ENCODE results near the gene COX6B2.
"Not testable (repeated sequence)": the region's sequence is repeated elsewhere in the genome, so short reads cannot be mapped to it uniquely, and the experiment has no call there.

COX6B2 gene

DNA sequence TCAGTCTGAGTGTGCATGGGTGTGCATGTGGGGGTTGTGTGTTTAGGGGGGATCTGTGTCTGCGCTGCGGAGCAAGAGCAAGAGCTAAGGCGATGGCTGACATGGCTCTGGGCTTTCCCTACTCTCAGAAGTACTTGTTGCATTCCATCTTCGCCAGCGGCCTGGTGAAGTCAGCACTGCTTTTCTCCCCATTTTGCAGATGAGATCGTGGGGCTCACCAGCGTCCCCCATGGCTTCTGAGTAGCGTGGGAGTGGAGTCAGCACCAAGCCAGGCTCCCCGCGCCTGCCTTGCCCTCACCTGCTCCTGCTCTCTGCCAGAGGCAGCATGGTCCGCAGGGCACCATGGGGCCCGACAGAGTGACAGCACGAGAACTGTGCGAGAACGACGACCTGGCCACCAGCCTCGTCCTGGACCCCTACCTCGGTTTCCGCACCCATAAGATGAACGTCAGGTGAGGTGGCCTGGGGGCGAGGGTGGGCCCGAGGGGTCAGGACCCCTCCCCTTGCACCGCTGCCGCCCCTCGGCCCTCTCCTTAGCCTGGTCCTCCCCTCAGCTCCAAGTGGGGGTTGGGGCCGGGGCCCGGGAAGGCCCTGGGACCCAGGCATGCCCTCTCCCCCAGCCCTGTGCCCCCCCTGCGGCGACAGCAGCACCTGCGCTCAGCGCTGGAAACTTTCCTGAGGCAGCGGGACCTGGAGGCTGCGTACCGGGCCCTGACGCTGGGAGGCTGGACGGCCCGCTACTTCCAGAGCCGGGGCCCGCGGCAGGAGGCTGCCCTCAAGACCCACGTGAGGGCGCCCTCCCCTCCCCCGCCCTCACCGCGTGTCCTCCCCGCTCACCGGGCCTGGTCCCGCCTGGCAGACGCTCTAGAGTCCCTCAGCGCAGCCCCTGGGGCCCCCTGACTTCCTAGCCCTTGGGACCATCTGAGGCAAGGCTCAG lies 12.7 kb downstream of the COX6B2 start:
- no peak for DNase-seq (ENCODE audit: low spot score)

DNA sequence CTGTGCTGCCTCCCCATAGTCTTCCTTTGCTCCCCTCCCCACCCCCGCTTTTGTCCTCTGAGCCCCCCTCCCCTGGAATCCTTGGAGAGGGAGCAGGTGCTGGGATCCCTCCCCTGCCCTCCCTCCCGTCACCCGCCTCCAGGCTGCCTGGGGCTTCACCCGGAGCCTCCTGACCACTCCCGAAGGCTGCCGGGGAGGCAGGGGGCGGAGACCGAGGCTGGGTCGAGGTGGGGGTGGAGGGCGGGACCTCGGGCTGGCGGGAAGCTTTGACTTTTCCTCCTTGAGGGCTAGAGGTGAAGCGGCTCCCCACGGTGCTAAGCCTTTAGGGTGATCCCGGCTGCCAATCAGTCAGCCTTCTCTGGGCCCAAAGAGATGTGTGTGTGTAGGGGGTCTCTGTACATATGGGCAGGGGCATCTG lies 13.3 kb downstream of the COX6B2 start:
- DNase-seq (ENCODE audit: low spot score), result peak; percentile 57

DNA sequence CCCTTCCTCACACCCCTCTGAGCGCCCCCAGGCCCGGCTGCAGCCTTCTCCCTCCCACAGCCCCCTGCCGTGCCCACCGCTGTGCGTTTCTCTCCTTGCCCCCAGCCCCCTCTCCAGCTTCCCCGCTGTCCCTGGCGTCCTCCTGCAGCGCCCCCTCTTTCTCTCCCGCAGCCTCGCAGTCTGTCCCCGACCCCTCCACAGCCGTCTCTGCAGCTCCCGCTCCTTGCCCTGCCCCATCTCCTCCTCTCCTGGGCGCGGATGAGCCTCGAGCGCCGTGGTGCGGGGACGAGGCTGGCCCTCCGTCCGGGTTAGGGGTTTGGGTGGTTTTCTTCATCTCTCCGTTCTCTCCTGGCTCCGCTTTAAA lies 13.8 kb downstream of the COX6B2 start:
- DNase-seq (ENCODE audit: low spot score), result no peak

DNA sequence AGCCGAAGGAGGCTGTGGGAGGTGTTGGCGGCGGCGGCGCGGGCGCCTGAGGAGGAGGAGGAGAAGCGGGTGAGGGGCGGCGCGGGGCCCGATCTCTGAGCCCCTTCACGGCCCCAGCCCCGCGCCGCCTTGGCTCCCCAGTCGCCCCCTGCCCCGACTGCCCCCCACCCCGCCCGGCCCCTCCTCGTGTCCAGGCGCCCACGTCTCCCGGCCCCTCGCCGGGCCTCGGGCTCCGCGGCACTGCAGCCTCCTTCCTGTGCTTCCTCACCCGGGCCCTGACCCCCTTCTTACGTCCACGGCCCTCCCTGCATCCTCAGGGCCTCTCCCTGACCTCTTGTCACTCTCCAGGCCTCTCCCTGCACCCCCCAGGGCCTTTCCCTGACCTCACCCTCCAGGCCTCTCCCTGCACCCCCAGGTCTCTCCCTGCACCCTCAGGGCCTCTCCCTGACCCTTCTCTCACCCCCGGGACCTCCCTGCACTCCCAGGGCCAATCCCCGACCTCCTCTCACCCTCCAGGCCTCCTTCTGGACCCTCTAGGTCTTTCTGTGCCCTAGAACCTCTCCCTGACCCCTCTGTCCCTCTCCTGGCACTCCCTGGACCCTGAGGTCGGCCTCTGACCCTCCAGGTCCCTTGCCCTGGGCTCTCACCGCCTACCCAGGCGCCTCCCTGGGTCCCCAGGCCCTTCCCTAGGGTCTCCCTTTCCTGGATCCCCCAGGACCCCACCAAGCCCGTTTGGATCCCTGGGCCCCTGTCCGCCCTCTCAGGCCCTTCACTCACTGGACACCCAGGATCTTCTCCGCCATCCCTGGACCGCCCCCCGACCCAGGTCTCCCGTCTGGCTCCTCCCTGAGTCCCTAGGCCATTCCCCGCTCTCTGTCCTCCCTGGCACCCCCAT lies 14.4 kb downstream of the COX6B2 start:
- DNase-seq (ENCODE audit: low spot score), result no peak

DNA sequence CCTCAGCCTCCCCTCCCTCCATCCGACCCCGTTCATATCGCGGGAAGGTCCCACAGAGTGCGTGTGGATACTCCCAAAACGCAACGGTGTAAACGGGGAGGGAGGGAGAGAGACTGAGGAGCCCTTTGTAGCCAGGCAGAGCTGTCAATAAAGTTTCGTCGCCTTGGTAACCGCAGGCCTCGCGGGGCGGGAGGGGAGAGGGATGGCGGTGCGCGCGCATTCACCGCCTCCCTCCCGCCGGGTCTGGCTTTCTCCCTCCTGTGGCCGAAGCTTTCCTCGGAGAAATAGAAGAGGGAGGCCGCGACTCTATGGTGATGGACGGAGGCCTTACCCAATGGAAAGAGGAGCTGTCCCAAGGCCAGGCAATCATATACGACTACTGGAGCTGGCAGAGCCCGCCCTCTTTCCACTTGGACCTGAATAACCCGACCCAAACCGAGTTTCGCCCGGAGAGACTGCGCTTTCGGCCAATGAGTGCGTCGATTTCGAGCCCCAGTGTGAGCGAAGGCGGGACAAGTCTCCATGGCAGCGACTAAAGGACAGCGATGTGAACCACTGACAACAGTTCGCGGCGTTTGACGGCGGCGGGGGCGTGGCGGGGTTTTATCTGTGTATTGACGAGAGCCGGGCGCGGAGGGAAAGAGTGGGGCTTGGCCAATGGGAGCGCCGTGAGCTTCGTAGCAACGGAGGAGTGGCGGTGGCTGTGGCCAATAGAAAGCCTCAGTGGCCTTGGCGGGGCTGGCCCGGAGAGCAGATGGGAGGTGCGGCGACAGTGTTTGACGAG lies 15.2 kb downstream of the COX6B2 start, which contains the start of gene KMT5C:
TSS of gene KMT5C (plus strand) at position 772 of the 784 bp plus-strand sequence. CDS start 2,061 bp downstream, outside the sequence.
- peak; percentile 100 for DNase-seq (ENCODE audit: low spot score)

DNA sequence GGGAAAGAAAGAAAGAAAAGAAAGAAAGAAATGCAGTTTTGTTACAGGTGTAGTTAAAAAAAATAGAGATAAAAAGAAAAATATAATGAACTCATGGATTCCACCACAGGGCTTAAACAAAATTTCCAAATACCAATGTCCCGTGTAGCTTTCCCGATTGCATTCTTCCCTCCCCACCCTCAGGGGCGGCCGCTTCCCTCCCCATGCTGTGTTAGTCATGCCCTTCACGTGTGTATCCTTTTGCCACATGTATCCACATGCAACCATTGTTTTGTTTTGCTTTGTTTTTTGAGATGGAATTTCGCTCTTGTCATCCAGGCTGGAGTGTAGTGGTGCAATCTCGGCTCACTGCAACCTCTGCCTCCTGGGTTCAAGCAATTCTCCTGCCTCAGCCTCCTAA lies 18.4 kb downstream of the COX6B2 start:
- no peak for DNase-seq (ENCODE audit: low spot score)

DNA sequence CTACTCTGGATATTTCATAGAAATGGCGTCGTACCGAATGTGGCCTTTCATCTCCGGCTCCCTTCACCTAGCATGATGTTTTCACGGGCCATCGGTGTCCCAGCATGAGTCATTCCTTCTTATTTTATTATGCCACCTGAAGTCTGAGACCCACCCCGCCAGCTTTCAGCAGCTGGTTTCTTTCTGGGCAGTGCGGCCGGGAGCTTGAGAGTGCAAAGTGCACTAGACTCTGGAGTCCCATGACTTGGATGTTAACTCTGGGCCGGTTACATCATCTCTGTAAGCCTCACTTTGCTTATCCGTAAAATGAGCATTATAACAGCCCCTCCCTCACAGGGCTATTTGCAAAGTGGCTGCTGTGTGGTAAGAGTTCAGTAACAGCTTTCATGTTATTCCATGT lies 20.6 kb downstream of the COX6B2 start:
- no peak for DNase-seq (ENCODE audit: low spot score)

DNA sequence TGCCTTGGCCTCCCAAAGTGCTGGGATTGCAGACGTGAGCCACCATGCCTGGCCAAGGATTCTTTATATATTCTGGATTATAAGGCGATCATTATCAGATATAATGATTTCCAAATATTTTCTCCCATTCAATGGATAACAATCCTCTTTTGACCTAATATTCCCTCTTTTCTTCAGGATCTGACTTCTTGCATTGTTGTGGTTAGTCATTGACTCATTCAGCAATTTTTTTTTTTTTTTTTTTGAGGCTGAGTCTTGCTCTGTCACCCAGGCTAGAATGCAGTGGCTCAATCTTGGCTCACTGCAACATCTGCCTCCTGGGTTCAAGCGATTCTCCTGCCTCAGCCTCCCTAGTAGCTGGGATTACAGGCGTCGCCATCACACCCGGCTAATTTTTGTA lies 24.7 kb downstream of the COX6B2 start:
- not testable (repeated sequence) for DNase-seq (ENCODE audit: low spot score)

DNA sequence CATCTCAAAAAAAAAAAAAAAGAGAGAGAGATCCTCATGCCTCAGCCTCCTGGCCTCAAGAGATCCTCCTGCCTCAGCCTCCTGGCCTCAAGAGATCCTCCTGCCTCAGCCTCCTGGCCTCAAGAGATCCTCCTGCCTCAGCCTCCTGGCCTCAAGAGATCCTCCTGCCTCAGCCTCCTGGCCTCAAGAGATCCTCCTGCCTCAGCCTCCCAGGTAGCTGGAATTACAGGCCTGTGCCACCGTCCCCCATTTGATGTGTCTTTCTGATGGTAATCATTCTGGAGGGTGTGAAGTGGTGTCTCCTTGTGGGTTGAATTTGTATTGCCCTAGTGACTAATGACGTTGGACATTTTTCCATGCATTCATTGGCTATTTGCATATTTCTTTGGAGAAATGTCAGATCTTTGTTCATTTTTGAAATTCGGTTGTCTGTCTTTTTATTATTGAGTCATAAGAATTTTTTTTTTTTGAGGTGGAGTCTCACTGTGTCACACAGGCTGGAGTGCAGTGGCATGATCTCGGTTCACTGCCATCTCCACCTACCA lies 25.7 kb downstream of the COX6B2 start:
- not testable (repeated sequence) for DNase-seq (ENCODE audit: low spot score)

DNA sequence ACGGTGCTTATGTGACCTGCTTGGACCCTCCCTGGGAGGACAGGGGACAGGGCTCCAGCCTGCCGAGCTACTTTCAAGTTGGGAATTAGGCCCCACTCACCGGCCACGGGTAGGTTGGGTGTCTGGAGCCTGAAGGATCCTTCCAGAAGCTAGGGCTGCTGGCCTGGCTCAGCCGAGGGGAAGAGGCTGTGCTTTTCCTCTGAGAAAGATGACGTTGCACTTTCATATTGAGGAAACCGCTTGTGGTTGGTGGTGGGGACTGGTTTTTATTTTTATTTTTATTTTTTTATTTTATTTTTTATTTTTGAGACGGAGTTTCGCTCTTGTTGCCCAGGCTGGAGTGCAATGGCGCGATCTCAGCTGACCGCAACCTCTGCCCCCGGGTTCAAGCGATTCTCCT lies 29.3 kb downstream of the COX6B2 start, which contains the start of gene TMEM150B:
TSS of gene TMEM150B (minus strand) at position 170 of the 400 bp plus-strand sequence. CDS start 4,305 bp downstream, outside the sequence.
- DNase-seq (ENCODE audit: low spot score), result no peak

DNA sequence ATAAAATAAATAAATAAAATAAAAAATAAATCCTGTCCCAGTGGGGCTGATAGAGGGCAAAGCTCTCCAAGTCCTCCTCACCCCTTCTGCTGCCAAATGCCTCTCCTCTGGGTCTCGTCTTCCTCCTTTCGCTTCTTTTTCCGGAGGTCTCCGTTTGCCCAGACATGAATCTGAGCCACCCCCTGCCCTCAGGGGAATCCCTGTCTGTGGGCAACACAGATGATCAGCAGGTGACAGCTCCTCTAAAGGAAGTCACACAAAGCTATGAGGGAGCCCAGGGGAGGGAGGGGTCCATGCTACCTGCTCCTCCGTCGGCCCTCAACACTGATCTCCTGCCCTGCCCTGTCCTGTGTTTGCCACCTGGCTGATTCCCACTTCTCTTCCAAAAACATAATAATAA lies 29.9 kb downstream of the COX6B2 start:
- no peak for DNase-seq (ENCODE audit: low spot score)

DNA sequence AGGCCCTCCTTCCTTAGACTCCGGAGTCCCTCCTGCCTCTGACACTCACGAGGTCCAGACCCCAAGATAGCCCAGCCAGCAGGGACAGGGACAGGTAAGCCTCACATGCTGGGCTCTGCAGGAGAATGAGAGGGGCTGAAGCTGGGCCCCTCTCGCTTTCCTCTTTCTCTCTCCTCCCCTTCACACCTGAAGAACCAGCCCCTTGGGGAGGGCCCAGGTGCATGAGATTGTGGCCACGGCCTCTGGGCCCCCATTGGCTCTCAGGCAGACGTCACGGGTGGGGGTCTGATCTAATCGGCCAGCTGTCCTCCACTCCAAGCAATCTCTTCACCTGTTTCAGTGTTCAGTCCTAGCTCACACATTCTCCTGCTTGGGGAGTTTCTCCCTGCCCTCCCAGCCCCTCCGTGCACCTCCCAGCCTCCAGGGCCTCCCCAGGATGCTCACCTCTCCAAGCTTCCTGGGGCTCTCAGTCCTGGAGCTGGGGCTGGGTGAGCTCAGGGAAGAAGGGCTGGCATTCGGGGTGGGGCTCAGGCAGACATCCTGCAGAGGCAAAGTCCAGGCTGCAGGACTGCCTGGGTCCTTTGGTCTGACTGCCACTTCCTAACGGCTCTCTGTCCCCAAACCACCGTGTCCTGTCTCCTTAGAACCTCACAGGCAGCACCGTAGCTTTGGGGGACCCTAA lies 32.2 kb downstream of the COX6B2 start:
- DNase-seq (ENCODE audit: low spot score), result no peak

DNA sequence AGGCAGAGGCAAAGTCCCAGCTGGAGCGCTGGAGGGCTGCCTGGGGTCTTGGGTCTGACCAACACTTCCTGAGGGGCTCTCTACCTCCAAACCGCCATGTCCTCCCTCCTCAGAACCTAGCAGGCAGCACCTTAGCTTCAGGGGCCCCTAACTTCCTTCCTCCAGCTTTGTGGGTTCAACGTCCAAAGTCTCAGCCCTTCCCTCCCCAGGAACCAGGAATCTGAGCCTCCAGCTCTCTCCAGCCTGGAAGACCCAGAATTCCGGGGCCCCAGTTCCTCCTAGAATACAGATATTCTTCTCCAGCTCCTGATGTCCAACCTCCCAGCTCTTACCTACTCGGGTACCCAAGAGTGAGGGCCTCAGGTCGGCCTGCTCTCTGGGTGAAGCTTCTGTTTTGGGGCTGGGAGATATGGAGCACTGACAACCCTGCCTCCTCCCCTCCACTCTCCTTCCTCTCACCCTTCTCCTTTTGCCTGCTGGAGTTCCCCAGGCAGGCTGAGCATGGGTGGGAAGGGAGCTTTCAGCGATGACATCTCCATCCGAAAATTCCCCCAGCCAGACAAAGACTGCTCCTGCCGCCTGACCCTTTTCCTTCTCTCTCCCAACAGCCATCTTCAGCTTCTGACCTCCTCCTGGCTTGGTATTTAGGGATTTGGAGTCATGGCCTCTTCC lies 32.9 kb downstream of the COX6B2 start:
- no peak for DNase-seq (ENCODE audit: low spot score)

DNA sequence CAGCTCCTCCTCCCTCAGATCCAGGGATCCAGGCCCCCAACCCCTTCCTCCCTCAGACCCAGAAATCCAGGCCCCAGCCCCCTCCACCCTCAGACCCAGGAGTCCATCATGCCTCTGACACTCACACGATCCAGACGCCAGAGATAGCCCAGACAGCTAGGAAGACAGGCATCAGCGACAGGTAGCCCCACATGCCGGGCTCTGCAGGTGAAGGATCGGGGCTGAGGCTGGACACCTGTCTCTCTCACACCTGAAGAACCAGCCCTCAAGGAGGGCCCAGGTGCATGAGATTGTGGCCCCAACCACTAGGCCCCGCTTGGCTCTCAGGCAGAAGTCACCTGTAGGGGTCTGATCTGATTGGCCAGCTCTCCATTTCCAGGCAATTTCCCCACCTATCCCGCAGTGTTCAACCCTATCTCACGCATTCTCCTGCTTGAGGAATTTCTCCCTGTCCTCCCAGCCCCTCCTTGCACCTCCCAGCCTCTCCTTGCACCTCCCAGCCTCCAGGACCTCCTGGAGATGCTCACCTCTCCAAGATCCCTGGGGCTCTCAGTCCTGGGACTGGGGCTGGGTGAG lies 33.6 kb downstream of the COX6B2 start:
- no peak for DNase-seq (ENCODE audit: low spot score)

DNA sequence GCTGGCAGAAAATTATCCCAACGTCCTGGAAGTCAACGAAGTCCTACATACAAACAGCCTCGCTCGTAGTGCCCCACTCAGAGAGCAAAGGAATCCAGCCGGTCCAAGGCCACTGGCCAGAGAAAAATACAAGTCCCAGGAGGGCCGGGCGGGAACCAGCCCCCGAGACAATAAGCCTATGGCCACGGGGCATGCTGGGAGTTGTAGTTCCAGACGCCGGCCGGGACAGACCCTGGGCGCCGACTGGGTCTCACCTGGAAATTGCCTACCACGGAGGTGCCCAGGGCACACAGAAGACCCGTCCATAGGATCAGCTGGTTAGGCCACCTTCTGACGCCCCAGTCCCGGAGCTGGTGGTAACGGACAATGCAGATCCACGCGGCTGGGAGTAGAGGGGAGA lies 34.7 kb downstream of the COX6B2 start:
- DNase-seq (ENCODE audit: low spot score), result peak; percentile 26

DNA sequence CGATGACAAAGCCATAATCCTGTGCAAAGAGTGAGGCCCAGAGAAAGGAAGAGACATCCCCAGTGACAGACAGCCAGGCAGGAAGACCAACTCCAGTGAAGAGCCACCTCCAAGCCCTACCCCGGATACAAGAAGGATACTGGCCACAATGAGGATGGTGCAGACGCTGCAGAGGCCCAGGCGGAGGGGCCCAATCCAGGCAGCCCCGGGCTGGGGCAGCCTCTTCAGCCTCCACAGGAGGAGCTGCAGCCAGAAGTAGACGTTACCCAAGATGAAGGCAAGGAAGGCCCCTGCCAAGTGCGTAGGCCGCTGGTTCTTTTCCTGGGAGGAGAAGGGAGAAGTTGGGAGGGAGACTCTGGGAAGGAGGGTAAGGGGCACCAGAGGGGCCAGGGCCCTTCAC lies 37.9 kb downstream of the COX6B2 start:
- no peak for DNase-seq (ENCODE audit: low spot score)

DNA sequence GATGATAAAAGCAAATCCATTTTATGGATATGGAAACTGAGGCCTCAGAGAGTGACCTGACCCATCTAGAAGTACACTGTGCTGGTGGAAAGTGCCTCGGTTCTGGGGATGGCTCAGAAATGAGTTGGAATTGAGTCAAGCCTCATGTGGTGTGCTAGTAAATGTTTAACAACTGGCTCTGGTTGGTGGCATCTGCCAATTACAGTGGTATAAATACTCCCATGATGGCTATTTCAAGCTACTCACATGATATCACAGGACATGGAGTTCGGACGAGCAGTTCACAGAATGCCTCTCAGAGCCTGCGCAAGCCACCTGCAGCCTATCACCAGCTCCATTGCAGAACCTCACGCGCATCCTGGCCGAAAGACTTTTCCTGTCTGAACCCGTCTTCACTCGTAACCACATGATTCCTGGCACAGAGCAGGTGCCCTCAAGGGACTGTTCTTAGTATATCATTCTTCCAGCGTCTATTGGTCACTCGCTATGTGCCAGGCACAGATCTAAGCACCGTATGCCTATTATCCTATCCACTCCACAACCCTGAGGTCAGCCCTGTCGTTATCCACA lies 38.5 kb downstream of the COX6B2 start:
- no peak for DNase-seq (ENCODE audit: low spot score)

DNA sequence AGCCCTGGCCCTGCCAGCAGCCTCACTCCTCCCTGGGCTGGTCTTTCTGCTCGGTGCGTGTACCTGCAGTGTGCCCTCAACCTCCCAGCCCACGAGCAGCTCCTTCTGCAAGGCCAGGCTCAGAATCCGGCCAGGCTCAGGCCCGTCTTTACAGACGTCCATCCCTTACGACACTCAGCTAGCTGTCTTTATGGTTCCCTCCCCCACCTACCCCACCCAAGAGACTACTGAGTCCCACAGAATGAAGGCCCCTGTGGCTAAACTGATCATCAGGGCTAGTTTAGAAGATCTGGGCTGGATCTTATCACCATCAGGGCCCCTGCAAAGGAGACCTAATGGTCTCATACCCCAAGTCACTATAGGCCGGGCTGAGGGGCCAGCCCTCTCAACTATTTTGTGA lies 40.1 kb downstream of the COX6B2 start:
- no peak for DNase-seq (ENCODE audit: low spot score)

DNA sequence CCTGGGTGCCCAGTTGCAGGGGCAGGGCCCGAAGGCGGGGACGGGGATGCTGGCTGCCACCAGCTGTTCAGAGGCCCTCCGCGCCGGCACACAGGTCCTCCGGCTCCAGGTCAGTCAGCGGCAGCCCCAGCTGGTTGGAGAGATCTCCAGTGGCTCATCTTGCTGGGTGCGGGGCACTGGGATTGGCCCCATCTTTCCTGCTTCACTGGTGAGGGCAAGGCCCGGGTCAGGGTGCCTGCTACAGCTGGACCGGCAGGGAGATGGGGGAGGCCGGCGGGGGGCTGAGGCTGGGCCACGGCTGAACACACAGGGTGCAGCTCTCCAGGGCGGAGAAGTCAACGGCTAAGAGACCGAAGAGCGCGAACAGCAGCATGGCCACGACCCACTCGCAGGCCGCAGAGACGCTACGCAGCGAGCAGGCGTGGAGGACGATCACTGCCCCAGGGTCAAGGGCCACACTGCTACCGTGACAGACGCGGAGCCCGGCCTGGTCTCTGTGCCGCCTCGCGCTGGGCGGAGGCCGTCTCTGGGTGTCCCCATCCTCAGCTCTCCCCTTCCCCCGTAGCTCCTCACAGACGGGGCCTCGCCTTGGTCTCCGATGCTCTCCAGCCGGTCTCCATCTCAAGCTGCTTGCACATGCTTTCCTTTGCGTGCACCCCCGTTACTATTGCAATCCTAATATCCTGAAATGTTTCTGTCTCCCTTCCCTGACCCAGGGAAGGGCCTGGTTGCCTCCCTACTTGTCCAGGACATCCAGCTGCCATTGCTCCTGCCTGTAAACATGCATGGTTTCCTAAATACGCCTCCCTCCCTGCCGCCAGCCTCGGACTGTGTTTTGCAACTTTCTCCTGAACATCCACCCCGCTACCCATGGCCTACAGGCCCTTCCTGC lies 41.7 kb downstream of the COX6B2 start:
- no peak for DNase-seq (ENCODE audit: low spot score)

Measured in globus pallidus (tissue), 1 donor.